GM12891 (cell line): ENCODE results near the gene NSFL1C. TPM values are rescaled to one million over a fixed set of nuclear protein-coding genes. Genes with fewer than 3 reads are reported as not detected.

Source experiments
- DNase-seq: peaks from one replicate; pipeline ENCODE4 v3.0.0; 2011; ENCODE audit warnings: low spot score; ENCODE audit not compliant: insufficient read length
- FAIRE-seq: peaks from 2 replicates; lab custom pipeline; 2011; peaks lifted over from hg19 to GRCh38; lab: Jason Lieb, UNC
- PAX5 ChIP-seq: IDR thresholded peaks from 2 replicates; pipeline ENCODE4 v1.6.1; 2011; ENCODE audit warnings: low read length, moderate library complexity, mild to moderate bottlenecking; ENCODE audit not compliant: insufficient read depth, severe bottlenecking
- POLR2A ChIP-seq: IDR thresholded peaks from 2 replicates; pipeline ENCODE4 v1.6.1; 2011; ENCODE audit warnings: low read depth, low read length, control low read depth
- POLR2AphosphoS5 ChIP-seq: IDR thresholded peaks from 2 replicates; pipeline ENCODE4 v1.6.1; 2011; ENCODE audit warnings: low read depth, low read length, control low read depth
- POU2F2 ChIP-seq: IDR thresholded peaks from 2 replicates; pipeline ENCODE4 v1.6.1; 2011; ENCODE audit warnings: low read depth, mild to moderate bottlenecking, control low read depth, low read length, moderate library complexity
- SPI1 ChIP-seq: IDR thresholded peaks from 2 replicates; pipeline ENCODE4 v1.6.1; 2011; ENCODE audit warnings: low read depth, low read length, control low read depth
- TAF1 ChIP-seq: IDR thresholded peaks from 2 replicates; pipeline ENCODE4 v1.6.1; 2011; ENCODE audit warnings: low read depth, low read length, control low read depth
- polyA plus RNA-seq: library from polyadenylated mRNA; unstranded; fragments of >200 nt; gene quantifications from one replicate; pipeline ENCODE4 v1.2.1, GENCODE V29; 2012; ENCODE audit warnings: low read depth, missing spikeins, inconsistent platforms; ENCODE audit not compliant: missing spikeins

The NSFL1C gene
- 37.4 TPM for polyA plus RNA-seq

DNA sequence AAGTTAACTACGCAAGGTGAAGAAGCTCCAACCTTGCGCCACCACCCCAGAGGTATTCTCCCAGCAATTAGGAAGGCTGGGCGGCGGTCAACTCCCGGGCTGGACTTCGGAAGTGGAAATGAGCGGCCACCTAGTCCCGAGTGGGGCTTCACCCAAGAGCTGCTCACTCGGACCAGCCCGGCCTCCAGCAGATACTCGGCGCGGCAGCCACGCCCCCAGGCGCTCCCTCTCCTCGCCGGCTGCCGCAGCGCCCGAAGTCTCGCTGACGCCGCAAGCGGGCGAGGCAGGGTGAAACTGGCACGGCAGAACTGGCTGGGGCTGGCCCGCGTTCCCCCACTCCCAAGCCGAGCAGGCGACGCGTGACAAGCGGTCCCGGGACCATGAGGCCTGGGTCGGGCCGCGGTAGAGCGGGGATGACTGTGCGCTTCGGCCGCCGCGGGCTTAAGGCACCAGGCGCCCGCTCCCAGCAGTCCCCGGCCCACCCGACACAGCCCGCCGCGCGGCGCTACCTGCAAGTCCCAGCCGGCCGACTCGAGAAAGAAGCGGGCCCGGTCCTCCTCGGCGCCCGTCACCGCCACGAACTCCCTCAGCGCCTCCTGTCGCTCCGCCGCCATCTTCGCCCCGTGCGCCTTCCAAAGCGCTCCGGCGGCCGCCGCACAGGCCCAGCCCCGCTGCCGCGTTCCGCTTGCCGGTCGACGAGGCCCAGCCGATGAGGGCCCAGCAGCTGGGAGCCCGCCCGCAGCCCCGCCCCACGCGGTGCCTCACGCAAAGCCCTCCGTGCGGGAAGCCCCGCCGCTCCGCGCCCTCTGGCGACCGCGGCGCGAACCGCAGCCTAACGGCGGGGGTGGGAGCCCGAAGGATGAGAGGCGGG lies at the start of gene NSFL1C:
Gene NSFL1C (minus strand): TSS at position 639 of the 871 bp plus-strand sequence. CDS start 25 bp downstream, at position 614.
- peak; percentile 96 for DNase-seq
- FAIRE-seq: peak; percentile 77
- peak; percentile 69 for TF ChIP-seq POLR2AphosphoS5
- TF ChIP-seq POLR2A: peak; percentile 76
- TF ChIP-seq POU2F2: peak; percentile 29; the same call in 1 of the 2 replicates
- TF ChIP-seq TAF1: peak; percentile 99
- no peak for TF ChIP-seq SPI1
- TF ChIP-seq PAX5: peak; percentile 84

DNA sequence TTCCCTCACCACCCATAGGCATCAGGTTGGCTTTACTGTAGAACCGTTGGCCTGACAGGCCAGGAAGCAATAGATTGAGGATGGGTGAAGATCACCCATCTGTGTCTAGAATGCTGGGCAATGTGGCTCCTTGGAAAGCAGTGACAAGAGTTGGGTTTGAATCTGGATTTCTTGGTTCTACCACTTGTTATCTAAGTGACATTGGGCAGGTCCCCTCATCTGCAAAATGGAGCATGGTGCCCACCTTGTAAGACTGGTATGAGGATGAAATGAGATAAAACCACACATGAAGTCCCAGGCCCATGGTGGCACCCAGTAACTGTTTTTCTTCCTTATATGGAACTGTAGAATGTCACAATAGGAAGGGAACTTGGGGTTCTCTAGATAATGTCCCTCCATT lies 47.2 kb upstream of the NSFL1C start:
- TF ChIP-seq SPI1: no peak
- TF ChIP-seq POLR2A: no peak
- TF ChIP-seq POU2F2: no peak
- no peak for TF ChIP-seq POLR2AphosphoS5
- TF ChIP-seq PAX5: no peak
- no peak for TF ChIP-seq TAF1
- FAIRE-seq (no peak), DNase-seq (no peak)

GRCh38 chr20:1509237-1509636 lies 42.6 kb upstream of the NSFL1C start:
- FAIRE-seq (peak; percentile 70), DNase-seq (no peak)
- TF ChIP-seq POLR2A: no peak
- TF ChIP-seq POU2F2: no peak
- no peak for TF ChIP-seq SPI1
- TF ChIP-seq TAF1: no peak
- TF ChIP-seq POLR2AphosphoS5: no peak
- no peak for TF ChIP-seq PAX5

DNA sequence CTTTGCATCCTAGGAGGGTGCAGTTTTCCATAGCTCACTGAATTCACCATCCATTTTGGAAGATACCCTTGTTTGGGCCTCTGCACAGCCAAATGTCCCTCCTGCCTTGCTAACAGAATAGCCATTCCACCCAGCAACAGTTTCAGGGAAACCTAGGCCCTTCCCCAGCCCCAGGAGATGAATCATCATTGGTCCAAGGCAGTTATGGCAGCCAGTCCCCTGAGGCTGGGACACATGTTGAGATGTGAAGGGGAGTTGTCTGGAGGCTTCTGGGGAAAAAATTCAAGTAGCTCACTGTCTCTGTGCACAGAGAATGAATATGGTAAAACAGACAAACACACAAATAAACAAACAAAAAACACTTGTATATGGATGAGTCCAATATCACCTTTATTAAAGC lies 41.9 kb upstream of the NSFL1C start:
- FAIRE-seq (no peak), DNase-seq (no peak)
- TF ChIP-seq POU2F2: no peak
- TF ChIP-seq POLR2A: no peak
- no peak for TF ChIP-seq TAF1
- TF ChIP-seq POLR2AphosphoS5: no peak
- no peak for TF ChIP-seq SPI1
- TF ChIP-seq PAX5: no peak

- DNase-seq (no peak), FAIRE-seq (no peak)
- TF ChIP-seq SPI1: no peak
- TF ChIP-seq POLR2A: no peak
- TF ChIP-seq PAX5: no peak
- no peak for TF ChIP-seq TAF1
- TF ChIP-seq POLR2AphosphoS5: no peak
- TF ChIP-seq POU2F2: no peak
These were observed 40.6 kb upstream of the NSFL1C start for GRCh38 chr20:1507276-1507675.

DNA sequence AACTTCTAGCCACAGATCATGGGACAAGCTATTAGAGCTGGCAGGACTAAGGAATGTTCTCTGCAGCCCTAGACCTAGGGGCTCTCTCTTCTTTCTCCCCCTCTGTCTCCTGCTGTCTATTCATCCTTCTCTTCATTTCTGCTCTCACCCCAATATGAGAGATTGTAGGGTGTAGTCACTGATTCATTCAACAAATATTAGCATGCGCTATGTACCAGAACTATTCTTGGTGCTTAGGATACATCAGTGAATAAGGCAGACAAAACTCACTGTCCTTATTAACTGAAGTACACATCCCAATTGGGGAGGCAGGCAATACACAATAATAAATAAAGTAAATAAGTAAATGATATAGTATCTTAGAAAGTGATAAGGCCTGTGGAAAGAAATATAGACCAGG lies 39.2 kb upstream of the NSFL1C start:
- FAIRE-seq (no peak), DNase-seq (no peak)
- TF ChIP-seq POLR2AphosphoS5: no peak
- TF ChIP-seq SPI1: no peak
- TF ChIP-seq POU2F2: no peak
- TF ChIP-seq TAF1: no peak
- TF ChIP-seq PAX5: no peak
- no peak for TF ChIP-seq POLR2A

DNA sequence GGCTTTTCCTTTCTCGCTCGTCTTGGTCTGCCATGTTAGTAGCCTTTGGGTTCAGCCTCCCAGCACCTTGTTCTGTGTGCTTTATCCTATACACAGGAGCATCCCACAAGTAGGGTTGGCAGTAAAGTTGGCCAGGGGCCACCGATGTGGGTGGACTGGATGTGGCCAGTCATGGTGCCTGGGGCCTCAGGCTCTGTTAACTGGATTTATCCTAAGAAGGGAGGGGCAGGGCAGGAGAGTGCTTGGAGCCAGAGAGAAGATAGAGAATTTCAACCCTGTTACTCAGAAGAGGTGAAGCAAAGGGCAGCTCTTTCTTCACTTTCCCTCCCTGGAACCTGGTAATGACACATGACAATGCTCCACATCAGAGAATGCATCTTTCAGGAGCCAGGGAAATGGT lies 38.7 kb upstream of the NSFL1C start:
- DNase-seq: no peak
- FAIRE-seq: no peak
- no peak for TF ChIP-seq PAX5
- no peak for TF ChIP-seq POLR2A
- no peak for TF ChIP-seq TAF1
- TF ChIP-seq POLR2AphosphoS5: no peak
- TF ChIP-seq POU2F2: no peak
- no peak for TF ChIP-seq SPI1

DNA sequence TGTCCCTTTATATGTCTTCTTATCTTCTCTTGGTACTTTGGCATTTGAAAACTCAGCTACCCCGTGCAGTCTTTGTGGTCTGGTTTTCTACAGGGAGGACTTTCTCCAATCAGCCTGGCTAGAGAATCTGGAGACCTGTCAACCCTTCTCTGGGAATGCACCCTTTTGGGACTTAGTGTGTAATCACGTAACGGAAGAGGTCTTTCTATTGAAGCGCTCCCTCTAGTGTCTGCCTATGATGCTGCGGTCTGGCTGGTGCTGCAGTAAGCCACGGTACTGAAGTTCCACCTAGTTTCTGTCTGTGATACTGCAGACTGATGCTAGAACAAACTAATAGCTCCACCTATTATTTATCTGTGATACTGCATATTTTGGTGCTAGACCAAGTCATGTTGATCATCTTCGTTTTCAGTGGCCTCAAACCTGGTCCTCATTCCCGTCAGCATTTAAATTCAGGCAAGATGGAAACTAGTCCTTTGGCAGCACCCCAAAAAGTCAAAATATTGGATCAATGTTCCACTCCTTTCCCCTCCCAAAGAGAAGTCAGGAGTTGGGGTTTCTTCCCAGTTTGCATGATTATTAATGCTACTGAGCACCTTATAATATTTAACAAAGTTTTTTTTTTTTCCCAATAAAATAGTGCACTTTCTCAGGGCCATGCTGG lies 37.0 kb upstream of the NSFL1C start:
- peak; percentile 89 for FAIRE-seq
- DNase-seq: peak; percentile 41
- no peak for TF ChIP-seq POLR2AphosphoS5
- TF ChIP-seq SPI1: no peak
- no peak for TF ChIP-seq POU2F2
- no peak for TF ChIP-seq TAF1
- TF ChIP-seq POLR2A: no peak
- TF ChIP-seq PAX5: no peak

GRCh38 chr20:1500496-1500895 lies 33.8 kb upstream of the NSFL1C start:
- DNase-seq: no peak
- TF ChIP-seq TAF1: no peak
- FAIRE-seq: no peak
